ENCODE data around the gene GATAD1.

Gene GATAD1

DNA sequence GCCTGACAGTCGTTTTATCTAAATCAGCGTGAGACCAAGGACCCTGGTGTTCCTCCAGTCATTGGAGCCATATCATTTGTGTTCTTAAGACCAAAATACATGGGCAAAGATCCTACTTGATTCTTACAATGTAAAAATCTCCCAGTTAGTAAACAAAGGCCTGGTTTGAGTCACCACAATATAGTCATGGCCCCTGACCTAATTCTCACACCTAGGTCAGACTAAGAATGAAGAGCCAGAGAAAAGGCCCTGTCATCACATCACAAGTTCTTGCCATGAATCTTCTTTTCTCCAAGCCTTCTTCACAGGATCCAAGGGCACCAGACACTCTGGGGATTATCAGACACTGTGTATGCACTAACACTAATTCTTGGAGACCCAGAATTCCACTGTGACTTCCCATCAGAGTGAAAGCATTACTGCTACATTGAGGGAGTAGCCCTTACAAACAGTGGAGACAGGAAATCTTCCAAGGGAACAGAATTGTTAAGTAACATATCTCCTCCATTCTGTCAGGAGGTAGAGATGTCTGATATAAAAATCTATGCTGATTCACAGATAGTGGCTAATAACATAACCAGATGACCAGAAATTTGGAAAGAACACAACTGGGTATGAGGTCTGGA lies 38.1 kb downstream of the GATAD1 start:
- DNase-seq: no peak

GRCh38 chr7:92485974-92486373 lies 38.7 kb downstream of the GATAD1 start:
- no peak for DNase-seq

DNA sequence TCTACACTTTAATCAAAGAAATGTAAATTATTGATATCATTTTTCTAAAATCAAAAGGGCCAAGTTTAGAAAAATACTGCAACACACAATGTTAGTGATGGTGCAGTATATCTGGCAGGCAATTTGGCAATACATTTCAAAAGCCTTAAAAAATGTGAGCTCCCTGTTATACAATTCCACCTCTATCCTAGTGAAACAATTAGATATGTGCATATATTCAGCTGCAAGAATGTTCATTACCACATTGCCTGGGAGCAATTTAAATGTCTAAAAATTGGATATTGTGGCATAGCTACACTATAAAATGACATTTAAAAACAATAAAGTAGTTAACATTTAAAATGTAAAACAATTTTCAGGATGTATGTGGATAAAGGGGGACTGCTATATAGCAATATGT lies 40.5 kb downstream of the GATAD1 start:
- no peak for DNase-seq

GRCh38 chr7:92489634-92490033 lies 42.4 kb downstream of the GATAD1 start:
- DNase-seq: no peak

DNA sequence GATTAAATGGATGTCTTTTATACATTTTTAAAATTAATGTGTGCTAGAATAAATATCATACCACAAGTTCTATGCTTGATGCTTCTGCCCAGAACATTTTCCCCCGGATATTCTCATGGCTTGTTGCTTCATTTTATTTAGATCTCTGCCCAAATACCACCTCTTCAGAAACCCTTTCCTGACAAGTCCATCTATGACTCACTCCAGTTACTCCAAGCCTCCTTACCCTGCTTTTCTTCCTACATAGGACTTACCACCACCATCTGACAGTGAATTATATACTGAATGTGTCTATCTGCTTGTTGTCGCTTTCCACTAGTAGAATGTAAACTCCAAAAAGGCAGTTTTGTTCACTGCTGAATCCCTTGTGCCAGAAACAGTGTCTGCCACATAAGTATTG lies 49.6 kb downstream of the GATAD1 start:
- DNase-seq: no peak

DNA sequence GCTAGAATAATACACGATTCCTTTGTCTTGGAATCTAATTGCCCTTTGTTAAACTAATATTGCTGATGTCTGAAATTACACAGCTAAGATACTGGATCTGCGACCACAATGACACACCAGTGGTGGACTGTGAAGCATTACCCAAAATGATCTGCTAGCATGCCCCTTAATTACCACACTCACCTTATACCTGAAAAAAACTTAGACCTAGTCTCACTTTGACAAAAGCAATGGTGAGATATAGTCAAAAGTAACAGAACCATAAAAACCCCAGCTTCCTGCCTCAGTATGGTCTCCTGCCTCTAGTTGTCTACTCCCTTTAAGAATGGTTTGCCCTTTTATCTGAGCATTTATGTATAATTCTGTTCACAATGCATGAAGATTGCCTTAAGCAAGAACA lies 51.3 kb downstream of the GATAD1 start:
- no peak for DNase-seq

GRCh38 chr7:92503767-92504166 lies 56.5 kb downstream of the GATAD1 start:
- no peak for DNase-seq

DNA sequence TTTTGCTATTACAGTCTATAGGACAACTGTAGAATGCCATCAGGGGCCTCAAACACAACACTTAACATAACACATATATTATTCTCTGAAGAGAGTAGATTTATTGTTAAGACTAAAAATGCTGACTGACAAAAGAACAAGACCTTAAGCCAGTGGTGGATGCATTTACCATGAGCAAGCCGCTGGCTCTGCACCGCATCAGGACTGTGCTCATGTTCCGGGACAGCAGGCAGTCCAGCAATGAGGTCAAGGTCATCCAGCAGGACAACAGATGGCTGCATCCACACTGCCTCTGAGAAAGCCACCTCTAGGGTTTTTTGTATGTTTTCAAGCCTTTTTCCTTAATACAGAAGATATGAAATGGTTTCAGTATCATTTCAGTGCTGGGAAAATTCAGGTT lies 57.3 kb downstream of the GATAD1 start:
- DNase-seq: no peak

DNA sequence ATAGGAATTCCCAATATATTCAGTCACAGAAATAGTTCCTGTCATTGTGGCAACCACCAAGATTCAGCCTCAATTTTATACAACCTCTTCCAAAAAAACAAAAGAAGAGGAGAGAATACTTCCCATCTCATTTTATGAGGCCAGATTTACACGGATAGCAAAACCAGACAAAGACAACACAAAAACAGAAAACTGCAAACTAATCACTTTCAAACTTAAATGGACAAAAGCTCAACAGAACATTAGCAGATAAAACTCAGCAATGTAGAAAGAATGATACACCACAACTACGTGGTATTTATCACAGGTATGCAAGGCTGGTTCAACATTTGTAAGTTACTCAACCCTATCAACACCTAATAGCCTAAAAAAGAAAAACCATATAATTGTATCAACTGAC lies 59.1 kb downstream of the GATAD1 start:
- DNase-seq: no peak

GRCh38 chr7:92508946-92509345 lies 61.7 kb downstream of the GATAD1 start:
- DNase-seq: no peak
